SK-N-SH (cell line): ENCODE results near the gene MIEN1.
"Not testable (repeated sequence)": the region's sequence is repeated elsewhere in the genome, so short reads cannot be mapped to it uniquely, and the experiment has no call there.

Experiments
- CHD2 ChIP-seq: fragments of 150-350 bp; IDR thresholded peaks from 2 replicates; pipeline ENCODE4 v1.6.1; 2018; ENCODE audit warnings: low read length; ENCODE audit not compliant: partially characterized antibody
- EP300 ChIP-seq, 2 experiments: IDR thresholded peaks; 2 replicates each; pipeline versions ENCODE4 v1.4.0 to v1.6.1; 2012; ENCODE audit warnings: borderline replicate concordance in 1 of 2, low read depth in 1 of 2, low read length in 1 of 2
- EZH2phosphoT487 ChIP-seq: fragments of 200-600 bp; sonication (generic); IDR thresholded peaks from 2 replicates; pipeline ENCODE4 v1.6.1; 2017; ENCODE audit warnings: low read depth, mixed run types, mild to moderate bottlenecking, antibody characterized with exemption, moderate library complexity, borderline replicate concordance
- NRF1 ChIP-seq: IDR thresholded peaks from 2 replicates; pipeline ENCODE4 v1.6.1; 2012; ENCODE audit warnings: low read depth, mild to moderate bottlenecking, low read length
- POLR2AphosphoS5 ChIP-seq: IDR thresholded peaks from 2 replicates; pipeline ENCODE4 v1.6.1; 2012; ENCODE audit warnings: low read depth, low read length
- RFX5 ChIP-seq: IDR thresholded peaks from 2 replicates; pipeline ENCODE4 v1.6.1; 2012; ENCODE audit warnings: mild to moderate bottlenecking, improper control_type of control experiment, low read length
- RXRA ChIP-seq: IDR thresholded peaks from 2 replicates; pipeline ENCODE4 v1.4.0; 2012; ENCODE audit warnings: low read depth, mild to moderate bottlenecking, borderline replicate concordance
- SIN3A ChIP-seq: IDR thresholded peaks from 2 replicates; pipeline ENCODE4 v1.6.1; 2012; ENCODE audit warnings: low read depth, mild to moderate bottlenecking, low read length, moderate library complexity, borderline replicate concordance
- TEAD4 ChIP-seq: IDR thresholded peaks from 2 replicates; pipeline ENCODE4 v1.4.0; 2012; ENCODE audit warnings: mild to moderate bottlenecking, borderline replicate concordance; ENCODE audit not compliant: insufficient read depth
- TF ChIP-seq, protein P1 (sequence below): IDR thresholded peaks from 2 replicates; pipeline ENCODE4 v1.6.1; 2012; ENCODE audit warnings: mild to moderate bottlenecking, low read depth, low read length, moderate library complexity
- TF ChIP-seq, protein P2 (sequence below): fragments of 200-600 bp; sonication (generic); IDR thresholded peaks from 2 replicates; pipeline ENCODE4 v1.6.1; 2017; ENCODE audit warnings: antibody characterized with exemption, mild to moderate bottlenecking, moderate library complexity
- TF ChIP-seq, protein P3 (sequence below): IDR thresholded peaks from 2 replicates; pipeline ENCODE4 v1.4.0; 2012; ENCODE audit warnings: low read depth

DNA sequence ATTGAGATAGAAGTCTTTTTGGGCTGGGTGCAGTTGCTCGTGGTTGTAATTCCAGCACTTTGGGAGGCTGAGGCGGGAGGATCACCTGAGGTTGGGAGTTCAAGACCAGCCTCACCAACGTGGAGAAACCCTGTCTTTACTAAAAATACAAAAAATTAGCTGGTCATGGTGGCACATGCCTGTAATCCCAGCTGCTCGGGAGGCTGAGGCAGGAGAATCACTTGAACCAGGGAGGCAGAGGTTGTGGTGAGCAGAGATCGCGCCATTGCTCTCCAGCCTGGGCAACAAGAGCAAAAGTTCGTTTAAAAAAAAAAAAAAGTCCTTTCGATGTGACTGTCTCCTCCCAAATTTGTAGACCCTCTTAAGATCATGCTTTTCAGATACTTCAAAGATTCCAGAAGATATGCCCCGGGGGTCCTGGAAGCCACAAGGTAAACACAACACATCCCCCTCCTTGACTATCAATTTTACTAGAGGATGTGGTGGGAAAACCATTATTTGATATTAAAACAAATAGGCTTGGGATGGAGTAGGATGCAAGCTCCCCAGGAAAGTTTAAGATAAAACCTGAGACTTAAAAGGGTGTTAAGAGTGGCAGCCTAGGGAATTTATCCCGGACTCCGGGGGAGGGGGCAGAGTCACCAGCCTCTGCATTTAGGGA is 31.0 kb downstream of the MIEN1 start:
- TF ChIP-seq, protein P1, sequence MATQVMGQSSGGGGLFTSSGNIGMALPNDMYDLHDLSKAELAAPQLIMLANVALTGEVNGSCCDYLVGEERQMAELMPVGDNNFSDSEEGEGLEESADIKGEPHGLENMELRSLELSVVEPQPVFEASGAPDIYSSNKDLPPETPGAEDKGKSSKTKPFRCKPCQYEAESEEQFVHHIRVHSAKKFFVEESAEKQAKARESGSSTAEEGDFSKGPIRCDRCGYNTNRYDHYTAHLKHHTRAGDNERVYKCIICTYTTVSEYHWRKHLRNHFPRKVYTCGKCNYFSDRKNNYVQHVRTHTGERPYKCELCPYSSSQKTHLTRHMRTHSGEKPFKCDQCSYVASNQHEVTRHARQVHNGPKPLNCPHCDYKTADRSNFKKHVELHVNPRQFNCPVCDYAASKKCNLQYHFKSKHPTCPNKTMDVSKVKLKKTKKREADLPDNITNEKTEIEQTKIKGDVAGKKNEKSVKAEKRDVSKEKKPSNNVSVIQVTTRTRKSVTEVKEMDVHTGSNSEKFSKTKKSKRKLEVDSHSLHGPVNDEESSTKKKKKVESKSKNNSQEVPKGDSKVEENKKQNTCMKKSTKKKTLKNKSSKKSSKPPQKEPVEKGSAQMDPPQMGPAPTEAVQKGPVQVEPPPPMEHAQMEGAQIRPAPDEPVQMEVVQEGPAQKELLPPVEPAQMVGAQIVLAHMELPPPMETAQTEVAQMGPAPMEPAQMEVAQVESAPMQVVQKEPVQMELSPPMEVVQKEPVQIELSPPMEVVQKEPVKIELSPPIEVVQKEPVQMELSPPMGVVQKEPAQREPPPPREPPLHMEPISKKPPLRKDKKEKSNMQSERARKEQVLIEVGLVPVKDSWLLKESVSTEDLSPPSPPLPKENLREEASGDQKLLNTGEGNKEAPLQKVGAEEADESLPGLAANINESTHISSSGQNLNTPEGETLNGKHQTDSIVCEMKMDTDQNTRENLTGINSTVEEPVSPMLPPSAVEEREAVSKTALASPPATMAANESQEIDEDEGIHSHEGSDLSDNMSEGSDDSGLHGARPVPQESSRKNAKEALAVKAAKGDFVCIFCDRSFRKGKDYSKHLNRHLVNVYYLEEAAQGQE, result not testable (repeated sequence)
- not testable (repeated sequence) for TF ChIP-seq SIN3A; RXRA; EZH2phosphoT487; POLR2AphosphoS5; EP300 (IDR thresholded peaks at IDR 0.05; ENCODE audit: borderline replicate concordance in 1 of 2, low read depth in 1 of 2, low read length in 1 of 2); TEAD4; RFX5; CHD2; NRF1
- TF ChIP-seq, protein P2, sequence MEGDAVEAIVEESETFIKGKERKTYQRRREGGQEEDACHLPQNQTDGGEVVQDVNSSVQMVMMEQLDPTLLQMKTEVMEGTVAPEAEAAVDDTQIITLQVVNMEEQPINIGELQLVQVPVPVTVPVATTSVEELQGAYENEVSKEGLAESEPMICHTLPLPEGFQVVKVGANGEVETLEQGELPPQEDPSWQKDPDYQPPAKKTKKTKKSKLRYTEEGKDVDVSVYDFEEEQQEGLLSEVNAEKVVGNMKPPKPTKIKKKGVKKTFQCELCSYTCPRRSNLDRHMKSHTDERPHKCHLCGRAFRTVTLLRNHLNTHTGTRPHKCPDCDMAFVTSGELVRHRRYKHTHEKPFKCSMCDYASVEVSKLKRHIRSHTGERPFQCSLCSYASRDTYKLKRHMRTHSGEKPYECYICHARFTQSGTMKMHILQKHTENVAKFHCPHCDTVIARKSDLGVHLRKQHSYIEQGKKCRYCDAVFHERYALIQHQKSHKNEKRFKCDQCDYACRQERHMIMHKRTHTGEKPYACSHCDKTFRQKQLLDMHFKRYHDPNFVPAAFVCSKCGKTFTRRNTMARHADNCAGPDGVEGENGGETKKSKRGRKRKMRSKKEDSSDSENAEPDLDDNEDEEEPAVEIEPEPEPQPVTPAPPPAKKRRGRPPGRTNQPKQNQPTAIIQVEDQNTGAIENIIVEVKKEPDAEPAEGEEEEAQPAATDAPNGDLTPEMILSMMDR, result not testable (repeated sequence)
- TF ChIP-seq, protein P3, sequence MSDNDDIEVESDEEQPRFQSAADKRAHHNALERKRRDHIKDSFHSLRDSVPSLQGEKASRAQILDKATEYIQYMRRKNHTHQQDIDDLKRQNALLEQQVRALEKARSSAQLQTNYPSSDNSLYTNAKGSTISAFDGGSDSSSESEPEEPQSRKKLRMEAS, result not testable (repeated sequence)
